Measurements from ENCODE around the gene MIXL1. TPM values are rescaled to one million over a fixed set of nuclear protein-coding genes. Genes with fewer than 3 reads are reported as not detected.

Gene MIXL1
- total RNA-seq, 1 experiment from 2014 or later, result not detected

GRCh38 chr1:226185141-226186036, 38.1 kb upstream of the MIXL1 start:
- Mint-ChIP-seq H3K36me3 (ENCODE audit: insufficient read depth, unreplicated experiment) (peaks cover 9% of the 10 kb centered on the region), H3K9me3 (ENCODE audit: unreplicated experiment) (no peaks in the 10 kb centered on the region), H3K4me3 (ENCODE audit: unreplicated experiment) (peak overlapping the region; percentile 93), H3K4me1 (ENCODE audit: insufficient read depth, unreplicated experiment) (peaks cover 42% of the 10 kb centered on the region), H3K27me3 (ENCODE audit: insufficient read depth, unreplicated experiment) (no peaks in the 10 kb centered on the region), H3K27ac (ENCODE audit: low read depth, unreplicated experiment) (peak overlapping the region; percentile 93)
- ChIA-PET POLR2A (interaction anchor here (0.6 to 7.0 kb wide), 36 partner anchors 9 to 1189 kb away, joined by 3 to 67 read pairs (median 4); partner anchors contain the start of genes H3-3A, LIN9 and PARP1), CTCF (interaction anchor here (0.6 to 10.0 kb wide), 28 partner anchors 9 to 441 kb away, joined by 3 to 153 read pairs (median 4); partner anchors contain the start of gene PARP1)
- TSS peak; percentile 50 for BruUV-seq (replicated peaks)
- no peak for TF ChIP-seq CTCF (IDR thresholded peaks at IDR 0.05; ENCODE audit: unreplicated experiment)
- DNase-seq (ENCODE audit: unreplicated experiment), result peak; percentile 37
- intact Hi-C loops (cut with micrococcal nuclease), result loop anchor here (2.0 to 5.0 kb wide), 2 partner anchors 123 to 221 kb away; partner anchors contain the start of gene H3-3A

- POLR2A ChIA-PET, result interaction anchor here (0.6 to 7.0 kb wide), 37 partner anchors 8 to 408 kb away, joined by 3 to 67 read pairs (median 4); partner anchors contain the start of genes H3-3A, LIN9 and PARP1
- BruUV-seq (replicated peaks), result no TSS peak
- peak; percentile 91 for DNase-seq (ENCODE audit: unreplicated experiment)
- no peak for TF ChIP-seq CTCF (IDR thresholded peaks at IDR 0.05; ENCODE audit: unreplicated experiment)
- intact Hi-C loops (cut with micrococcal nuclease), result loop anchor here (2.0 to 5.0 kb wide), 2 partner anchors 124 to 220 kb away; partner anchors contain the start of gene H3-3A
- CTCF ChIA-PET, result interaction anchor here (0.6 to 10.0 kb wide), 19 partner anchors 10 to 364 kb away, joined by 3 to 153 read pairs (median 5); partner anchors contain the start of gene PARP1
- peak within 1 kb of the TSS; percentile 93 for H3K4me3 Mint-ChIP-seq (ENCODE audit: unreplicated experiment)
- no peaks in the 10 kb centered on the region for H3K27me3 Mint-ChIP-seq (ENCODE audit: insufficient read depth, unreplicated experiment)
- H3K4me1 Mint-ChIP-seq (ENCODE audit: insufficient read depth, unreplicated experiment), result peaks cover 35% of the 10 kb centered on the region
- no peaks in the 10 kb centered on the region for H3K9me3 Mint-ChIP-seq (ENCODE audit: unreplicated experiment)
- H3K36me3 Mint-ChIP-seq (ENCODE audit: insufficient read depth, unreplicated experiment), result peaks cover 7% of the 10 kb centered on the region
- H3K27ac Mint-ChIP-seq (ENCODE audit: low read depth, unreplicated experiment), result peak within 1 kb of the TSS; percentile 93
Observed at GRCh38 chr1:226186124-226187018, 37.1 kb upstream of the MIXL1 start, which contains the start of gene ACBD3. ACBD3 (minus strand) TSS chr1:226186741; CDS start chr1:226186675, 66 bp downstream.

- Mint-ChIP-seq H3K4me3 (ENCODE audit: unreplicated experiment) (peak overlapping the region; percentile 93), H3K36me3 (ENCODE audit: insufficient read depth, unreplicated experiment) (peaks cover 7% of the 10 kb centered on the region), H3K27me3 (ENCODE audit: insufficient read depth, unreplicated experiment) (no peaks in the 10 kb centered on the region), H3K4me1 (ENCODE audit: insufficient read depth, unreplicated experiment) (peaks cover 29% of the 10 kb centered on the region), H3K27ac (ENCODE audit: low read depth, unreplicated experiment) (peak overlapping the region; percentile 93), H3K9me3 (ENCODE audit: unreplicated experiment) (no peaks in the 10 kb centered on the region)
- no peak for TF ChIP-seq CTCF (IDR thresholded peaks at IDR 0.05; ENCODE audit: unreplicated experiment)
- ChIA-PET POLR2A (interaction anchor here (0.8 to 7.0 kb wide), 8 partner anchors 16 to 220 kb away, joined by 3 to 67 read pairs (median 4); partner anchors contain the start of genes LIN9 and PARP1), CTCF (interaction anchor here (0.8 to 1.2 kb wide), 3 partner anchors 10 to 62 kb away, joined by 3 to 7 read pairs (median 4); no protein-coding TSS in a partner anchor)
- DNase-seq (ENCODE audit: unreplicated experiment), result no peak
- intact Hi-C loops (cut with micrococcal nuclease), result loop anchor here (2.0 to 5.0 kb wide), 2 partner anchors 125 to 220 kb away; partner anchors contain the start of gene H3-3A
- BruUV-seq (replicated peaks), result TSS peak; percentile 76
Observed at GRCh38 chr1:226187019-226187322, 36.5 kb upstream of the MIXL1 start.
